Stimulated activated naive CD4-positive, alpha-beta T cell treated with Interleukin-2 at 50 U/mL for 16 hours (primary cell): ENCODE results near the gene KDM2B.
A peak's percentile ranks its signal among the peaks of the same experiment; 100 is the strongest.
"Not testable (repeated sequence)": the region's sequence is repeated elsewhere in the genome, so short reads cannot be mapped to it uniquely, and the experiment has no call there.

Experiments
- DNase-seq: peaks from one replicate; lab custom pipeline; 2025; lab: John Stamatoyannopoulos, UW

The KDM2B gene

GRCh38 chr12:121503395-121503794 is 77.4 kb downstream of the KDM2B start:
- no peak for DNase-seq

- no peak for DNase-seq
Measured at GRCh38 chr12:121501946-121502345, 78.9 kb downstream of the KDM2B start.

- DNase-seq = peak; percentile 52
Measured at GRCh38 chr12:121499929-121500793, 80.7 kb downstream of the KDM2B start.

GRCh38 chr12:121495746-121496145 is 85.1 kb downstream of the KDM2B start:
- DNase-seq = no peak

GRCh38 chr12:121494093-121494787 is 86.6 kb downstream of the KDM2B start:
- peak; percentile 37 for DNase-seq

- no peak for DNase-seq
Measured at GRCh38 chr12:121490401-121491281, 90.2 kb downstream of the KDM2B start.

- DNase-seq = no peak
Measured at GRCh38 chr12:121489874-121490273, 90.9 kb downstream of the KDM2B start.

GRCh38 chr12:121484967-121485366 is 95.9 kb downstream of the KDM2B start:
- DNase-seq = no peak

GRCh38 chr12:121484564-121484963 is 96.3 kb downstream of the KDM2B start:
- not testable (repeated sequence) for DNase-seq

- no peak for DNase-seq
Measured at GRCh38 chr12:121483949-121484348, 96.9 kb downstream of the KDM2B start.

GRCh38 chr12:121476477-121476876 is 104.3 kb downstream of the KDM2B start:
- DNase-seq = no peak

GRCh38 chr12:121475279-121475678 is 105.5 kb downstream of the KDM2B start:
- no peak for DNase-seq

GRCh38 chr12:121472150-121472905 is 108.5 kb downstream of the KDM2B start:
- DNase-seq = no peak

- DNase-seq = no peak
Measured at GRCh38 chr12:121470751-121471150, 110.1 kb downstream of the KDM2B start.

GRCh38 chr12:121468499-121468801 is 112.4 kb downstream of the KDM2B start:
- DNase-seq = no peak

GRCh38 chr12:121467638-121468498 is 113.0 kb downstream of the KDM2B start:
- DNase-seq = no peak

- peak; percentile 85 for DNase-seq
Measured at GRCh38 chr12:121466794-121467637, 113.8 kb downstream of the KDM2B start.

GRCh38 chr12:121465921-121466793 is 114.7 kb downstream of the KDM2B start:
- DNase-seq = peak; percentile 25

GRCh38 chr12:121464331-121464730 is 116.5 kb downstream of the KDM2B start:
- no peak for DNase-seq
